Left cardiac atrium (tissue), 4 donors: ENCODE results near the gene OSBPL1A. TPM values are rescaled to one million over a fixed set of nuclear protein-coding genes. Genes with fewer than 3 reads are reported as not detected.
"Not testable (repeated sequence)": the region's sequence is repeated elsewhere in the genome, so short reads cannot be mapped to it uniquely, and the experiment has no call there.

Experiments
- ATAC-seq, 2 donors: fragments of 200-7000 bp; cut with Tn5 transposase; one replicate each; pipeline ENCODE4 v1.9.1; 2020; ENCODE audit warnings: mild to moderate bottlenecking in 2 of 2, moderate library complexity in 2 of 2
- DNase-seq: peaks from one replicate; pipeline ENCODE4 v3.0.0-alpha.2; 2020
- intact Hi-C, 2 donors: fragments of 100-400 bp; cut with DNase I; formaldehyde crosslinking; loops; one replicate each; pipeline versions ENCODE4 v1.14.1 to v1.15.1; 2022 to 2023
- total RNA-seq, 2 donors: library from RNA; stranded (reverse); fragmentation: NEBNext Ultra II Directional; extraction: Animal tissue kit (Norgen Biotek cat#: 25700); gene quantifications; one replicate each; pipeline ENCODE4 v1.2.1, GENCODE V29; 2021
- donor health status: DM: no; HTN: yes; CAD: no.
- donor health status: DM: no; HTN: yes; CAD: no; lungs with severe emphysema.
- donor health status: DM: yes; HTN: yes; CAD: no.
- donor health status: Dilated cardiomyopathy.

The OSBPL1A gene
- total RNA-seq, 2 donors from 2014 or later = 68.8 to 74.4 TPM

DNA sequence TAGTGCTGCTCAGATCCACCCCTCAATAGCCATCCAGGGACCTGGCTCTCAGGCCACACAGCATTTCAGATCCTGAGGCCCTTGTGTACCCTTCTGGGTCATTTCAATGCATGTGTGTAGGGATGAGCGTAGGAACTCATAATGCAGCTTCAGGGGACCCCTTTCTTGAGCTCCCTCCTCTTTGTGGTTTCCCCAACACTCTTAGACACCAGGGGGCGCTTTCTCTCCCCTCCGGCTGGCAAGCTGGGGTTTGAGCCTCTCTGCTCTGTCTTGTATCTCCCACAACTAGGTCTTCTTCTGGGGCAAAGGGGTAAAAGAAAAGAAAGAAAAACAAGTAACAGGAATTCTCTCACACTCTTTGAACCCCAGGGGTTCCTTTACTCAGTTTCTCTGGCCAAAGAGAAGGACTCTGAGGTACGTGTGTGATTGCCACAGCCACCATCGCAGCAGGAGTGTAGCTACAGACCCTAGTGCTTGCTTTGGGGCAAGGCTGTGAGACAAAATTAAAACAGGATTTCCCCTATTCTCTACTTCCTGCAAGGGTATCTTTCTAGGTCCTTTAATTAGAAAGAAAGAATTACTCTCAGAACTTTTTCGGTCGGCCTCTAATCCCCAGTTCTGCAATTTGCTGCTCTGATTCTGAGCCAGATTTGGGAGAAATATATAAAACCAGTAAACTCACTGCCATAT is 220.8 kb downstream of the OSBPL1A start:
- DNase-seq (peak; percentile 61), ATAC-seq (peak; percentile 61 to 68)
- intact Hi-C loops = loop anchor here (2.0 to 10.0 kb wide), 3 partner anchors 88 to 310 kb away; no protein-coding TSS in a partner anchor

DNA sequence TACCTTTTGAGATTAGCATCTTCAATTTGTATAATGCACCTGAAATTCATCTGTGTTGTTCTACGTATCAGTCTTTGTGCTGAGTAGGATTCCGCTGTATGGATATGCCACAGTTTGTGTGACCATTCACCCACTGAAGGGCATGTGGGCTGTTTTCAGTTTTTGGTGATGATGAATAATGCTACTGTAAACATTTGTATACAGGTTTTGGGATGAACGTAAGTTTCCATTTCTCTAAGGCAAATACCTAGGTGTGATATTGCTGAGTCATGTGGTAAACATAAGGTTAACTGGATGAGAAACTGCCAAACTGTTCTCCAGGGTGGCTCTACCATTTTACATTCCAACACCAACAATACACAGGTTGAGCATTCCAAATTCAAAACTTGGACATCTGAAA is 223.6 kb downstream of the OSBPL1A start:
- DNase-seq = no peak
- intact Hi-C loops = loop anchor here in 1 of 2 donors (10.0 kb wide), 1 partner anchor 91 kb away; no protein-coding TSS in a partner anchor
- no peak for ATAC-seq

DNA sequence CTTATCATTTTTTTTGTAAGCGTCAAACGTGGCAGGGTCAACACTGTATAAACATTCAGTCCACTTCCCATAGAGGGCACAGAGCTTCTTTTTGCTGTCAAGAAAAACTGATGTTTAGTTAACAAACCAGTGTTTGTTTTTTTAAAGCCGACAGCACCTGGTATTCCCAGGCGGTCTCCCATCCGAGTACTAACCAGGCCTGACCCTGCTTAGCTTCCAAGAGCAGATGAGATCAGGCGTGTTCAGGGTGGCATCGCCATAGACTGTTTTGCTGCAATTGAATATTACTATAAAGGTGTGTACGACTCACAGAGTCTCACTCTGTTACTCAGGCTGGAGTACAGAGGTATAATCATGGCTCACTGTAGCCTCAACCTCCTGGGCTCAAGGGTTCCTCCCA is 227.3 kb downstream of the OSBPL1A start:
- intact Hi-C loops = loop anchor here in 1 of 2 donors (10.0 kb wide), 1 partner anchor 94 kb away; no protein-coding TSS in a partner anchor
- no peak for DNase-seq
- ATAC-seq = no peak

DNA sequence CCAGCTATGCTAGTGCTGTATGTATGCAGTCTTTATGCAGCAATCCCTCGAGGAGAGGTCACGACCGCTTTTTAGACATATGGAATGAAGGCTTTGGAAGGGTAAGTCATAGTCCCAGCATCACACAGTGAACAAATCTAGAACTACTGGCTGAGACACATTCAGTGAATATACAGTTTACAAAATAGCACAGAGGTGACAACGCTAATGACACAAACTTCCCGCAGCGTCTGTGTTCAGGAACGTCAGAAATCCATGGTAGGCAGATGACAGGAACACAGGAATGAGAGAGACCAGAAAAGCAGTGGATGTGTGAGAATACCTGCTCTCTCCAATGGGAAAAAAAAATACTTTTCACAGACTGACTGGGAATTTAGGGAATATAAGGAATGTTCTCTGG is 229.1 kb downstream of the OSBPL1A start:
- no peak for DNase-seq
- intact Hi-C loops = no loop called here
- ATAC-seq = no peak

DNA sequence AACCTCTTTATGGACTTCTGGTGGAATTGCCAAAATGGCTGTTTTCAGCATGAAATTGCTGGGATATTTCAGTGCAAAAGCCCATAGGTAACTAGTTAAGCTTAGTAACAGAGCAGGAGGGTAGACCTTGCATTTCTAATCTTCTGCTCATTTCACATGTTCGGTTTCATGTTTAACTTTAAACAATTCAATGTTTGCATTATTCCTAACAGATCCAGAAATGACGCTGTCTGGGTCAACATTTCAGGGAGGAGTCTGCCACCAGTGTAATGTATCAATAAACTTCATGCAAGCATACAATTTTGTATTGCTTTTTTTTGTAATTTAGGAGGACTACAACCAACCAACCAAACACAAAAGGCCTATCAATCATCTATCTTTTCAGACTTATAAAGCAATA is 236.3 kb downstream of the OSBPL1A start:
- intact Hi-C loops = no loop called here
- ATAC-seq (no peak), DNase-seq (no peak)

DNA sequence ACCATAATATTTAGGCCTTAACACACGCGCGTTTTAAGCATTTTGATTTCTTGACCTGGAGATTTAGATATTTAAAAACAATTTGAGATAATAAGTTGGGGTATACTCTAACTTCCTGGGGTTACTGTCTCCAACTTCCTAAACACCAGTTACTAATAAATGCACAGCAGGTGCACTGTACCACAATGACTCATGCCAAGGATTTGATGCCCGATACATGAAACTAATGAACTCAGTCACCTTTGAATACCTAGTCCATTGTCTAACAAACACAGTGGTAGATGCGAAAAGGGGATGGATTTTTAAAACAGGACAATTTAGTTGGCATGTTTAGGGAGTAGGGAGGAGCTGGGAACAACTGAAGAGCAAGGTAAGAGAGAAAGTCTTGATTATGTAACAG is 237.5 kb downstream of the OSBPL1A start:
- intact Hi-C loops = no loop called here
- ATAC-seq = no peak

DNA sequence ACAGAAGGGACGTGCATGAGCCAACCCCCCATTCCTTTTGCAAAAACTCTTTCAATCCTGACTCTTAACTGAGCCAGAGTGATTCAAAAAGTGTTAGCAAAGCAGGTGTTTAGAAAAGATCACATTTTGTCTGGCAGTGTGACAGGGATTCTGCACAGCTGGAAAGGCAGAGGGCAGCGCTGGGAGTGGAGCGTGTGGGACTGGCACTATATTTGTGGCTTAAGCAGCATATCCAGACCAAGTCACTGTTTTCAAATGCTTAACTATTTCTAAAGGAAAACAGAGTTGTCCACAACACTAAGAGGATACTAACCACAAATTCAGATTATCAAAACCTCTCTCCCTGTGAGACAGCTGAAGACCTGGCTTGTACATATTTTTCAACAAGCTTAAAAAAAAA is 239.8 kb downstream of the OSBPL1A start:
- no peak for DNase-seq
- ATAC-seq = no peak
- intact Hi-C loops = no loop called here

More for the DNA sequence above, 237.5 kb downstream of the OSBPL1A start:
- DNase-seq = no peak

DNA sequence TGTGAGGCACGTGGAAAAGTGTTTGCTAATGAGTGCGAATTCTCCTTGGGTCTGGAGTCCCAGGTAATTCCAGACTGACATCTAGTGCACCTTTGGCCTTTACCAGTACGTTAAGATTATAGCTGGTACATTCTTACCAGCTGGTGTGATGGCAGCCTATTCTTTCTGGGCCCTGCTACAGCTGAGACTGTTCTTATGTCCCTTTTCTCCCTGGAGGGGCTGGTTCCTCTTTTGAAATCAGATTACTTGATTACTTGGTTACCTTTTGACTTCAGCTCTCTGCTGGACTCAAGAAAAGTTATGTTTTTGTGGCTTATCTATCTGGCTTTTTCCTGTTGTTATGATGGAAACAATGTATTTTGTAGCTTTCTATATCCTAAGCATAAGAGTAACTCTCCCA is 244.2 kb downstream of the OSBPL1A start:
- no peak for ATAC-seq
- DNase-seq = no peak
- intact Hi-C loops = no loop called here

DNA sequence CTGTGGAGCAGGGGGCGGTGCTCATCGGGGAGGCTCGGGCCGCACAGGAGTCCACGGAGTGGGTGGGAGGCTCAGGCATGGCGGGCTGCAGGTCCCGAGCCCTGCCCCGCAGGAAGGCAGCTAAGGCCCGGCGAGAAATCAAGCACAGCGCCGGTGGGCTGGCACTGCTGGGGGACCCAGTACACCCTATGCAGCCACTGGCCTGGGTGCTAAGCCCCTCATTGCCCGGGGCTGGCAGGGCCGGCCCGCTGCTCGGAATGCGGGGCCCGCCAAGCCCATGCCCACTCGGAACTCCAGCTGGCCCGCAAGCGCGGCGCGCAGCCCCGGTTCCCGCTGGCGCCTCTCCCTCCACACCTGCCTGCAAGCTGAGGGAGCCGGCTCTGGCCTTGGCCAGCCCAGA is 248.0 kb downstream of the OSBPL1A start:
- ATAC-seq, intact Hi-C loops, DNase-seq: not testable (repeated sequence)

DNA sequence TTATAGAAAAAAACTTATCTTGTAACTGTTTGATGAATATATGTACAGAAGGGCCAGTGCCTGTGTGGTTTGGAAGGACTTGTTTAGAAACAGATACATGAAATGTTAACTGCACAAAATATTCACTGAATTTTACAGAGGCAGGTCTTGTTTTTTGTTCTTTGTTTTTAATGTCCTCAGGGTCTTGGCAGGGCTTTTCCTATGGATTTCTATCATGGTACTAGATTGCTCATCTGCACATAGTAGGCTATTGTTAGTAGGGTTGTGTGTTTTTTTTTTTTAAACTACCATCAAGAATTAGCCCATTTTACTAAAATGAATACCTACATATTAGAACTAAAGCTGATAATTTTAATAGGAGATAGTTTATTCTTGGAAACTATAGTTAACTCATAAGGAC is 255.2 kb downstream of the OSBPL1A start:
- DNase-seq (no peak), ATAC-seq (no peak)
- intact Hi-C loops = no loop called here

DNA sequence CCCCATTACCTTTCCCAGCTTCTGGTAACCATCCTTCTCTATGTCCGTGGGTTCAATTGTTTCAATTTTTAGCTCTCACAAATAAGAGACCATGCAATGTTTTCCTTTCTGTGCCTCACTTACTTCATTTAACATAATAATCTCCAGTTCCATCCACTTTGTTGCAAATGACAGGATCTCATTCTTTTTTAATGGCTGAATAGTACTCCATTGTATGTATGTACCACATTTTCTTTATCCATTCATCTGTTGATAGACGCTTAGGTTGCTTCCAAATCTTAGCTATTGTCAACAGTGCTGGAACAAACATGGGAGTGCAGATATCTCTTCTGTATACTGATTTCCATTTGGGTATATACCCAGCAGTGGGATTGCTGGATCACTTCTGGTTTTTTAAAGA is 256.9 kb downstream of the OSBPL1A start:
- intact Hi-C loops = no loop called here
- ATAC-seq = no peak
- DNase-seq = no peak

DNA sequence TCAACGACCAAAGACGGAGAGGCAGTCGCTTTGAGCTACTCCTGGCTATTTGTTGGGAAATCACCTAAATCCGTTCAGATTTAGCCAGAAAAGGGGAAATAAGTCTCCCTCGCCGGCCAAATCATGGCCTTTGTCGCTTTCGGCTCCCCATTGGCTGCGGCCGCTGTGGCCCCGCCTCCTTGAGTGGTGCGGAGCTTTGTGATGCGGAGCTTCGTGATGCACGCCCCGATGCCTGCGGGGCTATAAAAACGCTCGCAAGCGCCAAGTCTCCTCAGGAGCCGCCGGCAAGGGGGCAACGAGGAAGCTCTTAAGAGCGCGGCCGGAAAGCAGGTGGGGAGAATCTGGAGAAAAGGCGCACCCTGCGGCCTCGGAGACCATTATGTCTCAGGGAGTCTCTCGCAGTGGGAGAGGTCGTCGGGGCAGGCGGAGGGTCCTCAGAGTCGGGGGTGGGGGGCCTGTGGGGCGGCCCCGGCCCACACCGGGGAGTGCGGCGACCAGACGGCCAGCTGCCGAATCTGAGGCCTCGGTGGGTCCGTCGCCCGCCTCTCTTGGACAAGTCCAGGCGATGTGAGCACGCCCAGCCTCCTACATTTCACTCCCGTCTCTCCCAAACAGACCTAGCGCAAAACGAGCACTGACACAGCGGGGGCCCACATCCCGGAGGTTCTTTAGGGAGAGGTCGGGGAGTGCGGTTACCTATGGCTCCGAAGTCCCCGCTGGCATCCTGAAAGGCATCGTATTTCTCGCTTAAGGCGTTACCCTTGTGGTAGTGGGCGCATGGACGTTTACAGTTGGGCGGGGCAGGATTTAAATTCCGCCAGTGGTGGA is 258.6 kb downstream of the OSBPL1A start, which contains the start of gene CABYR:
CABYR (plus strand) TSS at position 274 of the 828 bp plus-strand sequence. CDS start 4,053 bp downstream, outside the sequence.
- DNase-seq = peak; percentile 77
- ATAC-seq = peak; percentile 88 to 94
- intact Hi-C loops = no loop called here

DNA sequence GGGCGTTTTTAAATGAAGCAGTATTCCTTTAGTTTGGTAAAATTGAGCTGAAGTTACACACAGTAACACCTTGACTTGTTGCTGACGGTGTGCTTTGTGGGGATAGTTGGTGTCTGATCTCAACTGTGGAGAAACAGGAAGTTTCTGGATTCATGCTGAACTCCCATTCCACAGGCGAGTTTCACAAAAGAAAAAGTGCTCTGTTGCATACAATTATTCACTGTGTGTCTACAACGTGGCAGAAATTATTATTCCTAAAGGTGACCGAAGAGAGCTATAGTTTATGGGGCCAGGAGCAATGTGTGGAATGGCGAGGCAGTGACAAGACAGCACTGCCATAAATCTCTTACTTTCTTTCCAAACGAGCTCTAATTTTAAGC is 259.2 kb downstream of the OSBPL1A start:
- no peak for DNase-seq
- intact Hi-C loops = no loop called here
- peak in 1 of 2 donors; percentile 8 for ATAC-seq

DNA sequence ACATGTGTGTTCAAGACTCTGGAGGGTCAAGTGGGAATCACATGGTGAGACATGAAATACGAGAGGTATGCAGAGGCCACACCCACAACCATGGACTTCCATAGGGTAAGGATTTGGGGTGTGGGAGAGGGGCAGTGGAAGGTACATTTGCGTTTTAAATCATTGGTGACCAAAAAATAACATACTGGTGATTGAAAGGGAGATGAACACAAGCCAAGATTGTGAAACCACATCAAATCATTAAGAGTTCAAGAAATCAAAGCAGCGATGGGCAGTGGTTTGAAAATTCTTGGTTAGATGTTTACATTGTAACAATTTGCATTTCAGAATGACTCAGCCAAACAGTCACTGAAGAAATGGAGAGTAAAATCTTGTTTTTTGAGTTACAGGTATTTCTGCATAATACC is 260.7 kb downstream of the OSBPL1A start:
- no peak for DNase-seq
- no peak for ATAC-seq
- intact Hi-C loops = no loop called here

DNA sequence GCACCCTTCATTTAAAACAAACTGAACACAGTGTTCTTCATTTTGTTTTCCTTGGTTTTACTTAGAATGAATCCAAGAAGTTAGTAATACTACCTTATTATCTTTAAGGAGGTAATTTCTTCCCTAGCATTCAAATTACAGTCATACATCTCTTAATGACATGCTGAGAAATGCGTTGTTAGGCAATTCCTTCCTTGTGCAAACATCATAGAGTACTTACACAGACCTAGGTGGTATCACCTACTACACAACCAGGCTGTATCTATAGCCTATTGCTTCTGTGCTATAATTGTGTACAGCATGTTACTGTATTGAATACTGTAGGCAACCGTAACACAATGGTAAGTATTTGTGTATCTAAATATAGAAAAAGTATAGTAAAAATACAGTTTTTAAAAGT is 267.1 kb downstream of the OSBPL1A start:
- DNase-seq (no peak), ATAC-seq (no peak)
- intact Hi-C loops = no loop called here

DNA sequence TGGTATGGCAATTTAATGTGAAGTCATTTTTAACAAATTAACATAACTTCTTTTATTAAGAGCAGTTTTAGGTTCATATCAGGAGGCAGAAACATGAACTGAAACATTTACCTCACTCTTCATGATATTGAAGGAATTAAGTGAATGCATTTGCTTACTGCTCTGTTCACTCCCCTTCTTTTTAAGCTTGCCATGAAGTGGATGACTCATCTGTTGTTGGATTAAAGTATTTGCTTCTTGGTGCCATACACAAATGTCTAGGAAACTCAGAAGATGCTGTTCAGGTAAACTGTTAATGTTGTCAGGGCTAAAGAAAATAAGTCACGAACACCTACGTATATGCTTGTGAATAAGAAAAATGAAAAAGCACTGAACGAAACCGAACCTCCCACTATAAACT is 268.9 kb downstream of the OSBPL1A start:
- DNase-seq (no peak), ATAC-seq (no peak)
- intact Hi-C loops = no loop called here

DNA sequence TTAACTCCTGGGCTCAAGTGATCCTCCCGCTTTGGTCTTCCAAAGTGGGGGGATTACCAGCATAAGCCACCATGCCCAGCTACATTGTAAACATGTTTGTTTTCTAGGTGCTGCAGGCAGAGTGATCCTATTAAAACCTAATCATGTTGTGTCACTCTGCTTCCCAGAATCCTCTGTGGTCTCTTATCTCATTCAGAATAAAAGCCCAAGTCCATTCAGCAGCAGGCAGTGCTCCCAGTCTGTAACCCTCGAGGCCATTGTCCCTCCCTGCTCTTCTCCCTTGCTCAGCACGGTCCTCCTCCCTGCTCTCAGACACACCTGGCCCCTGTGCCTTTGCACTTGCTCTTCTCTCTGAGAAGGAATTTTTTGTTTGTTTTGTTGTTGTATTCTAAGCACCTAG is 269.9 kb downstream of the OSBPL1A start:
- ATAC-seq (no peak), DNase-seq (no peak)
- intact Hi-C loops = no loop called here

DNA sequence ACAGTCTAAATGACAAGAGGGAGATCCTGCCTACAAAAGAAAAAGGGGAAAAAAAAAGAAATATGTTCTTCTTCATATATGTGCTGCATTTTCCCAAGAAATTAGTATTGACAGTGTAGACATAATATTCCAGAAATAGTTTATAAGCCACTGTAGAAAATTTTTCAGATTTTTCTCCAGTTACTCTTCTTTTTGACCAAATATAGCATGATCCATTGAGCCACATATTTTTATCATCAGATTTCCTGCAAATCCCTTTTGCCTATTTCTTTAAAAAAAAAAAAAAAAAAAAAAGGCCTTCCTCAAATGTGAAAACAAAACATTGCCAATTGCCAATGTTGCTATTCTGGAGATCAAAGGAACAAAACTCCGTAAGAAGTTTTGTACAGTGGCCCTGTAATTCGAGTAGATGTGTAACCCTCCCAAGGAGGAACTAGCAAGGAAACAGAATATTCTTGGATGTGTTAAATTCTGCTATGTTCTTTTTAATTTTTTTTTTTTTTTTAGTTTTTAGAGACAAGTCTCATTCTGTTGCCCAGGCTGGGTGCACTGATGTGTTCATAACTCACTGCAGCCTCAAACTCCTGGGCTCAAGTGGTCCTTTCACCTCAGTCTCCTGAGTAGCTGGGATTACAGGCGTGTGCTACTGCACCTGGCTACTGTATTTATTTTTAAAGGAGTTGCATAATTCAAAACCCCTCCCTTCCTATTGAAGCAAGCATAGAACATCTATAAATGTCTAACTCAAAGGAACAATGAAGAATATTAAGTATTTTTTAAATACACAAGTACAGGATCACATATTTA is 271.3 kb downstream of the OSBPL1A start:
- DNase-seq = no peak
- intact Hi-C loops = no loop called here
- ATAC-seq = no peak

DNA sequence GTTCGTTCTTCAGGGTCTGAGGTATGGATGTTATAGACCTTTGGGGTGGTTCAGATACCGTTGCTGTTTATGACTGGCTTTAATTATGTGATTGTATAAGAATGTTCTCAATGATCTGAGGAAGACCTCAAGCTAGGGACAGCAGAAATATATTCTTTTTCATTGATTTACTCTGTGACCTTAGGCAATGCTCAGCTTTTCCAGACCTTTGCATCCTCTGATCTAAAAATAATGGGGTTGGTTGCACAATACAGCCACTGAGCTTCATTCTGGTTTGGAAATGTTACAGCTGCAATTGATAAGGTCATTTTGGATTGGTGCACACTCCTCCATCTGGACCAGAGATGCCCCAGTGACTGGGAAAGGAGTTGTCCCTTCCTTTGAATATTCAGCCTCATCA is 276.0 kb downstream of the OSBPL1A start:
- ATAC-seq (no peak), DNase-seq (no peak)
- intact Hi-C loops = no loop called here

DNA sequence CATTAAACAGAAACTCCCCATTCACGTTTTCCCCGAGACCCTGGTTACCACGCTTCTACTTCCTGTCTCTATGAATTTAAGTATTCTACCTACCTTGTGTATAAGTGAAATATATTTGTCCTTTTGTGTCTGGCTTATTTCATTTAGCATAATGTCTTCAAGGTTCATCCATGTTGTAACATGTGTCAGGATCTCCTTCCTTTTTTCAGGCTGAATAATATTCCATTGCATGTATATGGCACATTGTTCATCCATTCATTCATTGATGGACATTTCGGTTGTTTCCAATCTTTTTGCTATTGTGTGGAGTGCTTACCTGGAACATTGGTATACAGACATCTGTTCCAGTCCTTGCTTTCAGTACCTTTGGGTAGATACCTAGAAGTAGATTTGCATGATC is 276.9 kb downstream of the OSBPL1A start:
- intact Hi-C loops = no loop called here
- DNase-seq (no peak), ATAC-seq (no peak)
